HG02759 (cell line): ENCODE results near the gene LDB2.

Experiments
- ATAC-seq: cut with Tn5 transposase; IDR thresholded peaks from one replicate; pipeline ENCODE4 v1.9.1; 2021; ENCODE audit warnings: mild to moderate bottlenecking, moderate library complexity; ENCODE audit not compliant: unreplicated experiment

Gene LDB2

GRCh38 chr4:16692961-16693506 is 205.4 kb downstream of the LDB2 start:
- no peak for ATAC-seq

GRCh38 chr4:16692524-16692923 is 205.9 kb downstream of the LDB2 start:
- no peak for ATAC-seq

- no peak for ATAC-seq
These were observed 206.4 kb downstream of the LDB2 start for GRCh38 chr4:16692046-16692445.

GRCh38 chr4:16691450-16691849 is 207.0 kb downstream of the LDB2 start:
- ATAC-seq, result no peak

GRCh38 chr4:16687845-16688244 is 210.6 kb downstream of the LDB2 start:
- ATAC-seq, result no peak

GRCh38 chr4:16687011-16687410 is 211.4 kb downstream of the LDB2 start:
- no peak for ATAC-seq

GRCh38 chr4:16686195-16686594 is 212.2 kb downstream of the LDB2 start:
- ATAC-seq, result no peak

- ATAC-seq, result no peak
These were observed 212.9 kb downstream of the LDB2 start for GRCh38 chr4:16685536-16685935.

- no peak for ATAC-seq
These were observed 213.5 kb downstream of the LDB2 start for GRCh38 chr4:16684935-16685334.

- ATAC-seq, result no peak
These were observed 214.3 kb downstream of the LDB2 start for GRCh38 chr4:16684097-16684496.

- no peak for ATAC-seq
These were observed 215.5 kb downstream of the LDB2 start for GRCh38 chr4:16682975-16683374.

GRCh38 chr4:16677001-16677944 is 221.2 kb downstream of the LDB2 start:
- ATAC-seq, result no peak

GRCh38 chr4:16676230-16676770 is 222.1 kb downstream of the LDB2 start:
- no peak for ATAC-seq

GRCh38 chr4:16674082-16674481 is 224.4 kb downstream of the LDB2 start:
- ATAC-seq, result no peak

- ATAC-seq, result no peak
These were observed 226.0 kb downstream of the LDB2 start for GRCh38 chr4:16672421-16672820.

GRCh38 chr4:16671741-16672140 is 226.7 kb downstream of the LDB2 start:
- no peak for ATAC-seq

- ATAC-seq, result no peak
These were observed 227.7 kb downstream of the LDB2 start for GRCh38 chr4:16670727-16671126.

- no peak for ATAC-seq
These were observed 229.4 kb downstream of the LDB2 start for GRCh38 chr4:16669036-16669435.

GRCh38 chr4:16668488-16668887 is 230.0 kb downstream of the LDB2 start:
- ATAC-seq, result no peak

- ATAC-seq, result no peak
These were observed 231.0 kb downstream of the LDB2 start for GRCh38 chr4:16667464-16667863.

- no peak for ATAC-seq
These were observed 232.4 kb downstream of the LDB2 start for GRCh38 chr4:16665942-16666551.

GRCh38 chr4:16663732-16664131 is 234.7 kb downstream of the LDB2 start:
- no peak for ATAC-seq
